Muscle of leg (tissue), 11 donors: Measurements from ENCODE around the gene RAPGEFL1. TPM values are rescaled to one million over a fixed set of nuclear protein-coding genes. Genes with fewer than 3 reads are reported as not detected.

Experiments
- DNase-seq: peaks from one replicate; pipeline ENCODE4 v3.0.0; 2013
- H3K27ac ChIP-seq: one replicate; pipeline ENCODE4 v1.5.1; 2013; ENCODE audit warnings: mild to moderate bottlenecking, low read length, control low read depth
- H3K27me3 ChIP-seq: one replicate; pipeline ENCODE4 v1.6.1; 2013; ENCODE audit warnings: low read length; ENCODE audit not compliant: control insufficient read depth, insufficient read depth
- H3K36me3 ChIP-seq: one replicate; pipeline ENCODE4 v1.6.1; 2013; ENCODE audit warnings: low read length; ENCODE audit not compliant: control insufficient read depth, insufficient read depth
- H3K4me1 ChIP-seq: one replicate; pipeline ENCODE4 v1.6.1; 2013; ENCODE audit warnings: low read length; ENCODE audit not compliant: control insufficient read depth, insufficient read depth
- H3K4me3 ChIP-seq: one replicate; pipeline ENCODE4 v1.5.1; 2013; ENCODE audit warnings: low read length, control low read depth
- H3K9me3 ChIP-seq: replicated peaks from 2 replicates; pipeline ENCODE4 v1.6.1; 2013; ENCODE audit warnings: low read depth, low read length; ENCODE audit not compliant: control insufficient read depth
- WGBS: methylation state at CpG from one replicate; pipeline ENCODE4 v1.1.5; 2013; ENCODE audit warnings: missing lambda C conversion rate; ENCODE audit not compliant: insufficient coverage; 5-methylcytosine and 5-hydroxymethylcytosine counted together
- polyA plus RNA-seq, 8 donors: library from polyadenylated mRNA; unstranded; fragments of 120-200 nt; gene quantifications; one replicate each; pipeline versions ENCODE4 v1.2.1 to v1.2.3, GENCODE V29; 2013; ENCODE audit warnings: inconsistent platforms in 1 of 8, low replicate concordance in 1 of 8; ENCODE audit not compliant: insufficient read length in 8 of 8, insufficient read depth in 1 of 8
- total RNA-seq: library from RNA; stranded (reverse); fragments of 120-200 nt; gene quantifications from one replicate; pipeline ENCODE4 v1.2.4, GENCODE V29; 2013

Gene RAPGEFL1
- total and polyA plus RNA-seq, 9 donors, result 2.4 to 10.3 (median 6.2) TPM

GRCh38 chr17:40151414-40151963 lies 25.8 kb upstream of the RAPGEFL1 start:
- no peak overlapping the region for H3K27ac ChIP-seq
- WGBS, result no CpG with 5 or more reads among the region's 7 CpGs
- H3K9me3 ChIP-seq, result no peaks in the 10 kb centered on the region
- peaks cover 61% of the 10 kb centered on the region for H3K36me3 ChIP-seq
- no peaks in the 10 kb centered on the region for H3K4me1 ChIP-seq
- H3K4me3 ChIP-seq, result no peak overlapping the region
- no peaks in the 10 kb centered on the region for H3K27me3 ChIP-seq
- no peak for DNase-seq

- DNase-seq, result no peak
- H3K36me3 ChIP-seq, result peaks cover 53% of the 10 kb centered on the region
- H3K27me3 ChIP-seq, result no peaks in the 10 kb centered on the region
- H3K4me3 ChIP-seq, result no peak overlapping the region
- no peaks in the 10 kb centered on the region for H3K9me3 ChIP-seq
- H3K4me1 ChIP-seq, result peaks cover 4% of the 10 kb centered on the region
- H3K27ac ChIP-seq, result no peak overlapping the region
- WGBS, result 88% methylated on average over 8 of the region's 14 CpGs
These were observed 23.6 kb upstream of the RAPGEFL1 start for GRCh38 chr17:40153603-40154236.

GRCh38 chr17:40157973-40158372 lies 19.3 kb upstream of the RAPGEFL1 start:
- no peaks in the 10 kb centered on the region for H3K27me3 ChIP-seq
- no peak for DNase-seq
- H3K9me3 ChIP-seq, result no peaks in the 10 kb centered on the region
- peaks cover 49% of the 10 kb centered on the region for H3K36me3 ChIP-seq
- no peak overlapping the region for H3K4me3 ChIP-seq
- no peak overlapping the region for H3K27ac ChIP-seq
- 80% methylated on average over 2 of the region's 2 CpGs for WGBS
- H3K4me1 ChIP-seq, result peaks cover 4% of the 10 kb centered on the region

DNA sequence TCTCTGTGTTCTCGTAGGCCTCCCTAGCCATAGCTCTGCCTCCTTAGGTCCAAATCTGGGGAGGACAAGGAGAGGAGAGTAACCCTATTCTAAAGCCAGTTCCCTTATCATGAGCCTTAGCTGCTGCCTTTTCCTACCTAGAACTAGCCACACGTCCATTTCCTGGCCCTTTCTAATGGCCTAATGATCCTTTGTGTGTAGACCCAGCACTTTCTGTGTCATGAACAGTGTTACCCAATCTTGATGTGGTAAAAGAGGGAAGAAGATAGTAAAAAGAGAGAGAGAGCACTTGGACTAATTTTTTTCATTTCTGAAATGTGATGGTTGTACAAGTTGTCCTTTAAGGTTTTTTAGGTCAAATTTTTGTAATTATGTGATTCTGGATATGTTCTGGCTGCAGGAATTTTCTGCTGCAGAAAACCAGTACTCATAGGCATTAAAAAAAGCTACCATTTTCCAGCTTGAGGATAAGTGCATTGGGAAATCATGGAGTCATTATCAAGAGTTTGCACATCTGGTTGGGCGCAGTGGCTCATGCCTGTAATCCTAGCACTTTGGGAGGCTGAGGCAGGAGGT lies 18.7 kb upstream of the RAPGEFL1 start:
- Histone ChIP-seq H3K27ac (no peak overlapping the region), H3K4me3 (no peak overlapping the region), H3K9me3 (no peaks in the 10 kb centered on the region), H3K36me3 (peaks cover 51% of the 10 kb centered on the region), H3K4me1 (peaks cover 4% of the 10 kb centered on the region), H3K27me3 (no peaks in the 10 kb centered on the region)
- no peak for DNase-seq
- 60% methylated on average over 1 of the region's 3 CpGs for WGBS

DNA sequence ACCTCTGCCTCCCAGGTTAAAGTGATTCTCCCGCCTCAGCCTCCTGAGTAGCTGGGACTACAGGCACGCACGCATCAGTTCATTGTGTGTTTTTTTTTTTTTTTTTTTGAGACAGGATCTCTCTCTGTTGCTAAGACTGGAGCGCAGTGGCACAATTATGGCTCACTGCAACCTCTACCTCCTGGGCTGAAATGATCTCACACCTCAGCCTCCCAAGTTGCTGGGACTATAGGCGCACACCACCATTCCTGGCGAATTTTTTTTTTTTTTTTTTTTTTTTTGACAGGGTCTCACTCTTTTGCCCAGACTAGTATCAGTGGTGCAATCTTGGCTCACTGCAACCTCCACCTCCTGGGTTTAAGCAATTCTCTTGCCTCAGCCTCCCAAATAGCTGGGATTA lies 17.8 kb upstream of the RAPGEFL1 start:
- peaks cover 4% of the 10 kb centered on the region for H3K4me1 ChIP-seq
- WGBS, result 100% methylated on average over 2 of the region's 6 CpGs
- peaks cover 53% of the 10 kb centered on the region for H3K36me3 ChIP-seq
- no peaks in the 10 kb centered on the region for H3K27me3 ChIP-seq
- H3K9me3 ChIP-seq, result no peaks in the 10 kb centered on the region
- DNase-seq, result no peak
- no peak overlapping the region for H3K4me3 ChIP-seq
- H3K27ac ChIP-seq, result no peak overlapping the region

DNA sequence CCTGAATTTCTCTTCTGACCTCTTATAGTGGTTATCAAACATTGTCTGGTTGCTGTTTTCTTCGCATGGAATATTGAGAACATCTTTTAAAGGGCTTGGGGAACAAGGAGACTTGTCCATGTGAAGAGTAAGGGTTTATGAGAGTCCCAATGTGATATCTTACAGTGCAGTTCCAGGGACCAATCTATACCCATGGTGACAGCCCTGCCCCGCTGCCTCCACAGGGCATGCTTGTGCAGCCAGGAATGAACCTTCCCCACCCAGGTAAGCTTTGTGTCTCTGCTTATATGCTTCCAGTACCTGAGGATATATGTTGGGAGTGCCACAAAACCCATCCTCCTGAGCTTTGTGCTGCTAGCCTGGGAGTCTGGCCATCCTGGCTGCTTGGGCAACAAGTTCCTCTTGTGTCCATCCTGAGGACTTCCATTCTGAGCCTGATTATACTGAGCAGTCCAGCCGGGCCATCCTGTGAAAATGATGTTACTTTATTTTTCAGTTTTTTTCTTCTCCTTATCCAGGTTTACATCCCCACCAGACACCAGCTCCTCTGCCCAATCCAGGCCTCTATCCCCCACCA lies 9.5 kb upstream of the RAPGEFL1 start:
- no peak for DNase-seq
- Histone ChIP-seq H3K4me3 (no peak overlapping the region), H3K27ac (peak overlapping the region; percentile 56), H3K4me1 (no peaks in the 10 kb centered on the region), H3K36me3 (peaks cover 73% of the 10 kb centered on the region), H3K9me3 (no peaks in the 10 kb centered on the region), H3K27me3 (no peaks in the 10 kb centered on the region)
- 43% methylated on average over 1 of the region's 3 CpGs for WGBS

GRCh38 chr17:40168262-40168832 lies 8.9 kb upstream of the RAPGEFL1 start:
- Histone ChIP-seq H3K4me3 (no peak overlapping the region), H3K36me3 (peaks cover 68% of the 10 kb centered on the region), H3K27ac (peak overlapping the region; percentile 56), H3K27me3 (no peaks in the 10 kb centered on the region), H3K9me3 (no peaks in the 10 kb centered on the region), H3K4me1 (no peaks in the 10 kb centered on the region)
- peak; percentile 74 for DNase-seq
- WGBS, result 68% methylated on average over 5 of the region's 11 CpGs

- WGBS, result 83% methylated on average over 1 of the region's 2 CpGs
- H3K36me3 ChIP-seq, result peaks cover 70% of the 10 kb centered on the region
These were observed 6.9 kb upstream of the RAPGEFL1 start for GRCh38 chr17:40170325-40170724.

GRCh38 chr17:40171750-40172149 lies 5.5 kb upstream of the RAPGEFL1 start:
- no peak for DNase-seq
- Histone ChIP-seq H3K4me1 (peaks cover 3% of the 10 kb centered on the region), H3K36me3 (peaks cover 82% of the 10 kb centered on the region), H3K9me3 (no peaks in the 10 kb centered on the region), H3K4me3 (no peak overlapping the region), H3K27me3 (no peaks in the 10 kb centered on the region), H3K27ac (no peak overlapping the region)
- no CpG with 5 or more reads among the region's 1 CpG for WGBS

More at GRCh38 chr17:40170325-40170724, 6.9 kb upstream of the RAPGEFL1 start:
- H3K4me3 ChIP-seq, result no peak overlapping the region
- DNase-seq, result no peak
- no peaks in the 10 kb centered on the region for H3K27me3 ChIP-seq
- H3K27ac ChIP-seq, result no peak overlapping the region
- H3K9me3 ChIP-seq, result no peaks in the 10 kb centered on the region
- H3K4me1 ChIP-seq, result no peaks in the 10 kb centered on the region

DNA sequence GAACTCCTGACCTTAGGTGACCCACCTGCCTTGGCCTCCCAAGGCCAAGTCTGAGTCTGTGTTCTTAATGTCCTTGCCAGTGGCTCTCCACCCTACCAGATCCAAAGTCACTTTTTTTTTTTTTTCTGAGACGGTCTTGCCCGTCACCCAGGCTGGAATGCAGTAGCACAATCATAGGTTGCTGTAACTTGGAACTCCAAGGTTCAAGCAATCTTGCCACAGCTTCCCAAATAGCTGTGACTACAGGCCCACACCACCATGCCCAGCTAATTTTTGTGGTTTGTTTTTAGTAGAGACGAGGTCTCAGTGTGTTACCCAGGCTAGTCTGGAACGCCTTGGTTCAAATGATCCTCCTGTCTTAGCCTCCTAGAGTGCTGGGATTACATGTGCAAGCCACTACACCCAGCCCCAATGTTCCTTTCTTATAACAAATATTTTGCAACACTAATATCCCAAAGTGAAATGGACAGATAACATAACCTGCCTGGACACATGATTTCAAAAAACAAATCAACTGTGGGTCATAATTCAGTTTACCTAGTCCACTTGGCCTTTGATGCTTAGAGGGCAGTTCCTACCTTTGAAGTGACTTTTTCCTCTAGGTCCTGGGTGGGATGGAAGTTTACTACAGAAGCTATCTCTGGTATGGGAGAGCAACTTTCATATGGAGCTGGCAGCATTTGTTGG lies 4.0 kb upstream of the RAPGEFL1 start:
- Histone ChIP-seq H3K4me1 (peaks cover 14% of the 10 kb centered on the region), H3K27me3 (no peaks in the 10 kb centered on the region), H3K27ac (no peak overlapping the region), H3K36me3 (peaks cover 71% of the 10 kb centered on the region), H3K4me3 (no peak overlapping the region), H3K9me3 (no peaks in the 10 kb centered on the region)
- no peak for DNase-seq
- WGBS, result 80% methylated on average over 1 of the region's 4 CpGs
